Right lung (tissue), 5 donors: ENCODE data around the gene CNDP2. TPM values are rescaled to one million over a fixed set of nuclear protein-coding genes. Genes with fewer than 3 reads are reported as not detected.
A peak's percentile ranks its signal among the peaks of the same experiment; 100 is the strongest.

Source experiments
- DNase-seq, 2 donors: peaks; one replicate each; pipeline ENCODE4 v3.0.0-alpha.2; 2013
- polyA plus RNA-seq, 5 donors: library from polyadenylated mRNA; unstranded; fragments of 120-200 nt; gene quantifications; one replicate each; pipeline versions ENCODE4 v1.2.1 to v1.2.3, GENCODE V29; 2013; ENCODE audit warnings: inconsistent platforms in 1 of 5, low replicate concordance in 1 of 5; ENCODE audit not compliant: insufficient read length in 5 of 5, insufficient read depth in 1 of 5

The CNDP2 gene
- polyA plus RNA-seq, 5 donors, result 99.8 to 121 (median 107) TPM

DNA sequence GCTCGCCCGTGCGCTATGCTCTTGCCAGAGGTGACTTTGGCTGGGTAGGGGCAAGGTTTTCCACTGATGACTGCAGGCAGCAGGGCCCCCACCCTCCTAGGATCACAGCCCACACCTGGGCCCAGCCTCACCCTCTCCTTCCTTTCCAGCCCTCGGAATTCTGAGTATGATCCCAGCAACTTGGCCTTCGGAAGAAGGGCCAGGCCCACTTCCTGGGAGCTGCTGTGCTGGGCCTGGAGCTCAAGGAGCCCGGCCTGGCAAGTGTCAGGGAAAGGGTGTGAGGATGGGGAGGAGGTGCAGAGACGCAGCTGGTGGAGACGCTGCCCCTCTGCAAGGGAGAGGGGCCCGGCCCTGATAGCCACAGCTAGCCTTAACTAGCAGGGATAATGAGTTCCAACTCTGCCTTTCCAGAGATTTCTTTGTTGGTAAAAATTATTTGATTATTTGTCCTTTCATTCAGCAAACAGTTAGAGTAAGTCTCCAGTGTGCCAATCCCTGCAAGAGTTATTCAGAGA is 36.4 kb downstream of the CNDP2 start:
- DNase-seq, result no peak

DNA sequence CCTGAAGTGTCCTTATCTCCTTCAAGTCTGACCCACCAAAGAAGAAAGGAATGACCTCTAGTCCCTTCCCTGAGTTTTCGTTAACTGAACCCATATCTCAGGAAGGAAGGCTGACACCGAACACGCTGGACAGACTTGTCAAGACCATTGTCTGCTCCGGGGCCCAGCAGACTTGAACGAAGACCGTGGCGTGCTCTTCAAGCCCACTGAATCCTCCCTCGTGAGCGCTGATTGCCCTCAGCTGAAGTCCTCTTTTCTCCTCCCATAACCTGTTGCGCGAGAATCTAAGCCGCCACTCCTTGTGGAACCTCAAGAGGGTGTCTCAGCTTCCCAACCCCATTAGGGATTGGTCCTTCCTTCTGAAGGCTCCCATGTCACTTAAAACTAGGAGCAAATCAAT is 37.5 kb downstream of the CNDP2 start:
- no peak for DNase-seq

DNA sequence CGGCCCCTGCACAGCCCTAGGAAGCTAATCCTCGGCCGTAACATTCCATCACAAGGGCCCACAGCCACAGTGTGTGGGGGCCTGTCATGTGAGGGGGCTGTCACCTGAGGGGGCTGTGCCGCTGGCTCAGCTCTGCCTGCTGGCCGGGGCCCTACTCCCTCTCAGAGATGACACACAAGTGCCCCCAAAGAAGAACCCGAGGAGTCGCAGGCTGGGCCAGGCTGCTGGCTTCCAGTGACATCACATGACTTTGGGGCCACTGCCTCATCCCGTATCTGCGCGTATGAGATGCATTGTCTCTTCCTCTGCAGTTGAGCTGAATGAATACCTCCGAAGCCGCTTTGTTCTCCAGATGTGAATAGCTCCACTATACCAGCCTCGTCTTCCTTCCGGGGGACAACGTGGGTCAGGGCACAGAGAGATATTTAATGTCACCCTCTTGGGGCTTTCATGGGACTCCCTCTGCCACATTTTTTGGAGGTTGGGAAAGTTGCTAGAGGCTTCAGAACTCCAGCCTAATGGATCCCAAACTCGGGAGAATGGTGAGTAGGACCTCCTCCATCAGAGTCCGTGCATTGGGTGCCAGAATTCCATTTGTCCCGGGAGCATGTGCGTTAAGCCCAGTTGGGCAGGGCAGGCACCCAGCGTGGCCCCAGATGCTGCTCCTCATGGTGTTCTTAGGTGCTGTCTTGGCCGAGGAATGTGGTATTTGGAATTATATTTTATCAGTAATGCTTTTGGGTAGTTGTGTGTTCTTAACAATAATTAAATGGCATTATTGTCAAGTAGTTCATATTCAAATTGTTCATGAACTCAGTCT is 38.2 kb downstream of the CNDP2 start, which contains the start of gene CNDP1:
TSS of gene CNDP1 (plus strand) at position 351 of the 820 bp plus-strand sequence. CDS start at position 519, 168 bp downstream.
- DNase-seq, result no peak

DNA sequence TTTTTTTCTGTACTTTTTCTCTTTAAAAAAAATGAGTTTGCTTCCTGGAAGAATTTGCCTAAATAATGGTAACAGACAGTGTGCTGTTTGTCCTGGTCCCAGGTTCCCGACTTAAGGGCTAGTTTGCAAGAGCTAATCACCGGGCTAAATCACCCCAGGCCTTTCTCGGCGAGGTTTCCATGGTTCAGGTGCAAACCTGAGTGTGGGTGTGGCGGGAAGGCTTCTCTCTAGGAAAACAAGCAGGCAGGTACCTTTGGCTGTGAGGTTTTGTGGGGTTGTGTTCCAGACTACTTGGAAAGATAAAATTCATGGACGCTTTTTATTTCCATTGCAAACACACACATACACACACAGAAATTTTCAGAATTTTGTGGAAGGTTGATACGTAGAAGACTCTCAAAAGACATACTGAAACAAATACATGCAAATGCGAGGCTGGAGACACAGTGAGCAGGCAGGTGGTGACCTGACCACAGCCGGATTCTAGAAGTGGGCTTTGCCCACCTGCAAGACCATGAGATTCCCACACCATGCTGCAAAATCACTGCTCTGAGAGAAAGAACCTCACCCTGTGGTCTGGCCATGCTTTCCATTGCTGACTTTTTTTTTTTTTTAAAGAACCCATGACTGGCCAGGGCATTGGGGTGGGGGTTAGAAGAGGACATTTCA is 39.0 kb downstream of the CNDP2 start:
- DNase-seq, result no peak

DNA sequence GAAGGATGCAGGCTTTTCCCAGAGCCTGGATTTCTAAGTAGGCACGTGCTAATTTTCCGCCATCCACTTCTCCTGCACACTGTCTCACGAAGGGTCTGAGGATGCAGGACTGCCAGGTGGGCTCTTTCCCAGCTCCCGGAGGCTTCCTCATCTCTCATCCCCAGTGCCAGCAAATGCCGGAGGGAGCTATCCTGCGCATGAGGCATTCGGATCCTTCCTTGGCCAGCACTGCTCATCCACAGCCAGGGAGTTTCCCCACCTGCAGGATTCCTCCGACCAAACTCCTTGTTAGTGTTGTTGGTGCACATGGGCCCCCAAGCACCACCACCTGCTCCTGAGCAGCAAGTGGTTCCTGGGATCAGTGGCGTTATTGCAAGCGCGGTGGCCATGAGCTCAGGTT is 43.1 kb downstream of the CNDP2 start:
- no peak for DNase-seq

DNA sequence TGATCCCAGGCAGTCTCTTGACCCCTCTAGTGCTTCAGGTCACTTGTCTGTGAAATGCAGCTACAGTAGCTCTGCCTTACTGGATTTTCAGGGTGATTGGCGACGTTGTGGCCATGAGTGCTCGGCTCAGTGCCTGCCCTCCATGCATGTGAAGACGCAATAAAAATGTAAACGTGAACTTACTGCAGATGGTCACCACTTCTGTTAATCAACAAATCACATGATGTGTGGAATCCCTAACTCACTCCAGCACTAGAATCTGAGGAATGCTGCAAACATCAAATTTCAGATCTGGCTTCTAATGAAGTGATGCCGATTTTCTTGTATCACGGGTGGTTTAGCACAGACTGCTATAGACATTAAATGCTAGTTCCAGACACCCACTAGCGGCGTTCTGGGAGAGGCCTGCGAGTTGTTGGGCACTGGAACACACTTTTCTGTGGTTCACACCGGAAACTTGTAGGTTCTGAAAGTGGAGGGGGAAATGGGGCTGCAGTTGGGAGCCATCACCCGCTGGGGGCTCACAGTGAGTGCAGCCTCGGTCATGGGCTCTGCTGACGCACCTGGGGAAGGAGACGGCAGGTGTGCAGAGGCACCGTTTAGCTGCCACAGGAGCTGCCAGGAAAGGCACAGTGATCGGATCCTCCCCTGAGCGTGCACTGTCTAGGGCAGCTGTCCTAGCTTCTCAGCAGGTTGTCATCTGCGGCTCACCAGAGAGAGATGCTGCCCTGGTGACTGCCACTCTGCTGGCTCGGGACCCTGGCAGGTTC is 44.7 kb downstream of the CNDP2 start:
- DNase-seq, result no peak

DNA sequence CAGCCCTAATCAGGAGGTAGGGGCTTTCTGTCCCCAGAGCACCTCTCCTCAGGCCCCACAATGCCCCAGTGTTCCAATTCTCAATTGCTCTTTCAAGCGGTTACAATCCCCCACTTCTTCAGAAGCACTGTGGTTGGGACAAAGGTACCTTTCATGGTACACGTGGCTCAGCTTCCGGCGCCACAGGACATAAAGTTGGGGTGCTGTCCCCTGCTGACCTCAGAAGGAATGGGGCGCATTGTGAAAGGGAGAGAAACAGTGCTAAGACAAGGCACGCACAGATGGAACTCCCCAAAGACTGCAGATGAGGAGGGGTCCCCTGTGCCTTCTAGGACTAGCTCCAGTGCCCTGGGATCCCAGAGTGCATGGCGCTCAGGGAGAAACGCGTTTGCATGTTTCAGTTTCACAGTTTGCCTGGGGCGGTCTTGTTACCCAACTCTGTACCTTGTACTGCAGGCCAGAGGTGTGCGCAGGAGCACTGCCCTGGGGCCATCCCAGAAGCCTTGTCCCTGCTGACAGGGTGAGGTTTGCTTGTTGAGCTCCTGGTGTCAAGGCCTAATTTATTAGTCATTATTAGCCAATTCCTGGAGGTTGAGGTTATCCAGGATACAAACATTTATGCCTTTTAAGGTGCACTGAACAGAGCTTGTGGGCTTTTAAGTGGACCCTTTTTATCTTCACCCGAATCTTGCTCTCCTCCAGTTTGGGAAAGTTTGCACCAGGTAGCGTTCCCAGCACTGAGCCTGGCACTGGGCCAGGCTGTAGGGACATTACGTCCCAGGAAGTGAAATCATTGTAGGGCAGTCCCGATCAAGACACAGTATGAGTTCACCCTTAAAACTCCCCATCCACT is 45.8 kb downstream of the CNDP2 start:
- DNase-seq, result no peak

DNA sequence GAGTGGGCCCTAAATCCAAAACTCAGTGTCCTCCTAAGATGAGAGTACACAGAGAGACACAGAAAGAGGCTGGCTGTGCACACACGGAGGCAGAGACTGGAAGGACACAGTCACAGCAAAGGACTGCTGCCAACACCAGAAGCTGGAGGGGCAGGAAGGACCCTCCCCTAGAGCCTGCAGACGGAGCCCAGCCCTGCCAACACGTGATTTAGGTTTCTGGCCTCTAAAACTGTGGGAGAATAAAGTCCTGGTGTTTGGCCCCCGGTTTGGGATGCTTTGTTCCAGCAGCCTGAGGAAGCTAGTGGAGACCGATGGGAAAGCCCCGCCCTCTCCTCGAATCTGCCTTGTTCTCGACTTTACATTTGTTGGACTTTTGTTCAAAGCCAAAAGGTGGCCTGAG is 48.7 kb downstream of the CNDP2 start:
- DNase-seq, result no peak

DNA sequence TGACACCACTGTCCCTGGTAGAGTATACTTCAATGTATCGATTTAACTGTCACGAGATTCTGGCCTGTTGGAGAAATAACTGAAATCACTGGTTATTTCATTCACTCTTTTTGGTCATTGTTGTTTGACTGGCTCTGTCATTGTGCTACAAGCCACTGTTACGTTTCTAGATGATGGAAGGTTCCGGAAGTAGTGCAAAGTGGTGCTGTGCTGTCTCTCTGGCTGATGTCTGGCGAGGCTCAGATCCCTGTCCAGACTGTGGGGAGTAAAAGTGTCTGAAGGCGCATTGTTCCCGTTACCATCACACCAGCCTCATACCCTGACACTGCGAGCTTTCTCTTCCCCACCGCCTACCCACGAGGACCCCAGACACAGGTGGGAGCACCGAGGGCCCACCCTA is 49.8 kb downstream of the CNDP2 start:
- DNase-seq, result no peak

DNA sequence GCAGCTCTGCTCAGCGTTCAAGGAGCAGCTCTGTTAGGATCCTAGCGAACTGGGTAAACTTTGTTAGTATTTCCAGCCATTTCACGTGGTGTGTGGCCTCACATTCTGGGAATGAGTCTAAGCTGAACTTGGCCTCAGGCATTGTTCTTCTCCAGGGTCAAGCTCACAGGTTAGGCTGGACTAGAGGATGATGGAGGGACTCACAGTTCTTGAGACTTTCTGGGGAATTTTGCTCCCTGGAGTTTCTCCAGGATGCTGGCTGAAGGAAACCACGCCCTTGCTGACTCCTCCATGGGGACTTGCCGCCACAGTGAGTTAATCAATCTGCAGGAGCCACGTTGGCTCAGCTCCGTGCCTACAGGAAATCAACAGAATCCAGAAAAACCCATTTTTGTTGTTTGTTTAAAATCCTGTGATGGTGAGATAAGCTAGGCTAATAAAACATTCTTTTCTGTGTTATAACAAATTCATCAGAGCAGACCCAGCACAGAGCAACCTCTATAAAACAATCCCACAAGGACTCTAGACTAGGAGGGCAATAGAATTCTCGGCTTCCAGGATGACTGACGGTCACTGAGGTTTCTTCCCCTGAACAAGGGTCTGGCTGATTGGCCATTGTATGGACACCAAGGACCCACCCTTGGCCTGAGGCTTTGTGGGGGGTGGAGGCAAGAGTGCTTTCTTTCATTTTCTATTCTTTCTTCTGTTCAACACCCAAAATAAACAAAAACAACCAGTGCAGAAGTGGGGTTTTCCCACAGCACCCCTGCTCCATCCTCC is 50.8 kb downstream of the CNDP2 start:
- no peak for DNase-seq

DNA sequence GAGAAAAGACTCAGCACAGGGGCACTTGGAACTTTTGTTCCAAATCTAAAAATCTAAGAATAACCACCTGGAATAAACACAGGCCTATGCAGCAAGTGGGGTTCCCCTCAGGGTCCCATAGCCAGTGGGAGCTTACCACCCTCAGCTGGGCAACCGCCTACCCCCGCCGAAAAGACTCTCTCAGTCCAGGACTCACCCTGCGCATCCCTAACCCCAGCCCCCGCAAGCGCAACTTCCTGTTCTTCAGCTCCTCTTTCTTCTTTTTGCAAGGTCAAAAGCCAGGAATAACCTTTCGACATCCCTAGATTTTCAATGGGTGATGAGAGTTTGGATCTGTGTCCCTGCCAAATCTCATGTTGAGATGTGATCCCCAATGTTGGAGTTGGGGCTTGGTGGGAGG is 51.7 kb downstream of the CNDP2 start:
- DNase-seq, result no peak

DNA sequence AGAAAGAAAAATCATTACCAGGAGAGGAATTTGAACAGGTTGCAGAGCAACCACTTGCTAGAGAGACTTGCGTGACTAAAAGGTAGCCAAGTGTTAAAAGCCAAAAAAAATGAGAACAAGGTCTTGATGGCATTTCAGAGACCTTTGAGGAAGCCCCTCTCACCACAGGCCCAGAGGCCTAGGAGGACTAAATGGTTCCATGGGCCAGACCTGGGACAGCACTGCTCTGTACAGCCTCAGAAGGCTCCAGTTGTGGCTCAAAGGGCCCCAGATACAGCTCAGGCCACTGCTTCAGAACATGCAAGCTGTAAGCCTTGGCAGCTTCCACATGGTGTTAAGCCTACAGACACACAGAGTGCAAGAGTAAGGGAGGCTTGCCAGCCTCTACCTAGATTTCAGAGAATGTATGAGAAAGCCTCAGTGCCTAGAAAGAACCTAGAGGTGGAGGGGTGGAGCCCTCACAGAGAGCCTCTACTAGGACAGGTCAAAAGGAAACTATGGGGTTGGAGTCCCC is 53.5 kb downstream of the CNDP2 start:
- DNase-seq, result no peak

DNA sequence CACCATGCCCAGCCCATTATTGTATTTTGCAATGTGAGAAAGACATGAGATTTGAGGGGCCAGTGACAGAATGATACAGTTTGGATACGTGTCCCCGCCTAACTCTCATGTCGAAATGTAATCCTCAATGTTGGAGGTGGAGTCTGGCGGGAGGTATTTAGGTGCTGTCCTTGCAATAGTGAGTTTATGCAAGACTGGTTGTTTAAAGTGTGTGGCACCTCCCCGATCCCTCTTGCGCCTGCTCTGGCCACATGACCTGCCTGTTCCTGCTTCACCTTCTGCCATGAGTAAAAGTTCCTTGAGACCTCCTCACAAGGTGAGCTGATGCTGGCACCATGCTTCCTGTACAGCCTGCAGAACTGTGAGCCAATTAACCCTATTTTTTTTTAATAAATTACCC is 54.7 kb downstream of the CNDP2 start:
- DNase-seq, result no peak

DNA sequence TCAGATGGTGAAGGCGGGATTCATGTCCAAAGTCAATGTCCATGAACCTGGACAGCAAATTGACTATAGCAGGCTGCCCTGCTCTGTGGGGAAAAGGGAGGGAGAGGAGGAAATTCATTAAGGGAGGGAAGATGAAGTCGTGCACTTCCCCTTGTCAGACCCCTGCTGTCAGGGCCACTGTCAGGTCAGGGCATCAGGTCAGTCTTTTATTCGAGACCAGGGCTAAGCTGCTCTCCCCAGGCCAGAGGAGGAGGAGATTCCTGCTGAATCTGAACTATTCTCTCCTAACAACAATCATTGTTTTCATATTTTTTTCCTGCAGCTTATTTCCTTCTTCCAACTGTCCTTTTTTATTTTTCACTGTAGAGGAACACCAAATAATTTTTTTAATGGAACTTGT is 55.3 kb downstream of the CNDP2 start:
- no peak for DNase-seq

DNA sequence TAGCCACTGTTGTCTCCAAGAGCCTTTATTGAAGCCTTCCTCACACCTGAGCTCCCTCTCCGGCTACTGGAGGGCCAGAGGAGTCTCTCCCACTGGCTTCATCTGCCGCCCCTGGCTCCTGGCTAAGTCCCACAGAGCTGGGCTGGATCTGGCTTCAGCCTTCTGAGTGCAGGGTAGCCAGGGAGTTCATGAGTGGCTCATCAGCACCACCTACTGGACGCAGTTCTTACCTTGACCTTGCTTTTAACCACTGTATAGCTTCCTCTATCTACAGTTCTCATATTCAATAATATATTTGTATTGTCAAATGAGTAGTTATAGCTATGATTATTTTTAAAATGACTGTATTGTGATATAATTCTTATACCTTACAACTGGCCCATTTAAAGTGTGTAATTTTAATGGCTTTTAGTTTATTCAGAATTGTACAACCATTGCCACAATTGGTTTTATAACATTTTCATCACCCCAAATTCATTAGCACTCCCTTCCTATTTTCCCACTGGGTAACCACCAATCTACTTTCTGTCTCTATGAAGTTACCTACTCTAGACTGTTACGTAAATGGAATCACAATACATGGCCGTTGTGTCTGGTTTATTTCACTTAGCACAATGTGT is 55.9 kb downstream of the CNDP2 start:
- DNase-seq, result peak; percentile 70 to 80

DNA sequence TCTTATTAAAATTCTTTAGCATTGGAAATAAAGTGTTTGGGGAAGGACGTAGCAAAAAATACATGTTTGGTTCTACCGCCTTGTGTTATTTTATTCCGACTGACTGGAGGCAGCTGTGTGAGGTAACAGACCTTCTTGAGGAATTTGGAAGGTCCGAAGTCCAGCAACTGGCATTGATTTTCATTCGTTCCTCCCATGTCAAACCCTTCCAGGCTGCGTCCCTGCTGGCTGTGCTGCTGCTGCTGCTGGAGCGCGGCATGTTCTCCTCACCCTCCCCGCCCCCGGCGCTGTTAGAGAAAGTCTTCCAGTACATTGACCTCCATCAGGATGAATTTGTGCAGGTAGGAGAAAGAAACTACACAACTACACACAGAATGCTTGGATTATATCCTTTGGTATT is 60.0 kb downstream of the CNDP2 start:
- no peak for DNase-seq

DNA sequence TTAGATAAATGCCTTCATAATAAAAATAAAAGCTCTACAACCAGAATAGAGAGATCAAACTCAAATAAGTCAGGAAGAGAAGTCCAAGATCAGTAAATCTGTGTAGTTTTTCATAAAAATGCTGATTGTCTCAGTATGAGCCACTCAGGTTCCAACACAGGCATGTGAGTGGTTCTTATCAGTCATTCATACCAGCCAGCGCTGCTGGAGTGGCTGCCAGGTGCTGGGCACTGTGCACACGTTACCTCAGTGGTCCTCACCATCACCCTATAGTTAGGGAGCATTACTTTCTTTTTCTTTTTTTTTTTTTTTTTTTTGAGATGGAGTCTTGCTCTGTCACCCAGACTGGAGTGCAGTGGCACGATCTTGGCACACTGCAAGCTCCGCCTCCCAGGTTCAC is 61.9 kb downstream of the CNDP2 start:
- DNase-seq, result no peak

DNA sequence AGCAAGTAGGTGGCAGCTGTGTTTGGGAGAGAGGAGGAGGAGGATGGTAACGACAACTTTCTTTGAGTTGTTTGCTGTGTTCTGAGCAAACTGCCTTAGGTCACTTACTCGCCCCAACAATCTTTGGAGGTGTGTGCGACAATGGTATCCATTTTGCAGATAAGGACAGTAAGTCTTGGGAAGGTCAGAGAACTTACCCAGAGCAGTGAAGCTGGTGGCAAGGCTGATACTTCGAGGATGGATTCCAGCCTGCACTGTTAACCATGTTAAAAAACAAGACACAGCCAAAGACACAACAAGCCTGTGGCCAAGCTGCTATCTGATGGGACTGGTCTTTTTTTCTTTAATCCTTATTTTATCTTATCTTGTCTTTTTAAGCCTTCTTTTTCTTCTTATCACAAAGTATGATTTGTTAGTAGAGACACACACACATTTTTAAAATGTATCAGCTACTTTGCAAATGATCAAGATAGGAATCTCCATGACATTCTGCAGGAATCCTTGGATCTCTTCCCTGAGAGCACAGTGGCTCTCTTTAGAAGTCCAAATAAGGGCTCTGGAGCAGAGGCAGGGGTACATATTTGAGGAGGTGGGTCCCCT is 66.1 kb downstream of the CNDP2 start:
- DNase-seq, result no peak

DNA sequence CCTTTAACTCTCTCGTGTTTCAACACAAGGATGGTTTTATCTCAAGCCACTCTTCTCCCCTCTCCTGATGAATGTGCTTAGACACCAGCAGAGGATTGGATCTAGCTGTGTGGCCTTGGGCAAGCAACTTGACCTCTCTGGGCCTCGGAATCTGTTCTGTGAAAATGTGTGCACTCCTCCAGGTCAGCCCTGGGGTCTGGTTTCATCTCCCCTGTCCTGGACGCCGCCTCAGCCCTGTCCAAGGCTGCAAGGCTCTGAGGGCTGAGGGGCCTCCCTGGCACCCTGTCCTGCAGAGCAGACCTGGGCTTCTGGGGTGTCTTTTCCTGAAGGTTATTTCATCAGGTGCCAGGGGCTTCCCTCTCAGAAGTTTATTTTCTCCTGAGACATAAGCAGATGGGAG is 66.6 kb downstream of the CNDP2 start:
- DNase-seq, result no peak
